SK-N-SH (cell line): ENCODE results near the gene S1PR3. TPM values are rescaled to one million over a fixed set of nuclear protein-coding genes. Genes with fewer than 3 reads are reported as not detected.

Experiments used
- CTCF ChIA-PET: fragments of 300-600, 350-600 bp; formaldehyde crosslinking; extraction: SDS; loops from one replicate; lab custom pipeline; 2021; lab: Yijun Ruan, JAX
- POLR2A ChIA-PET: fragments of 350-600 bp; sonication (Branson Sonifier 250); formaldehyde crosslinking; extraction: SDS; loops from one replicate; lab custom pipeline; 2020; ENCODE audit warnings: antibody characterized with exemption, inconsistent platforms; lab: Yijun Ruan, JAX
- DNase-seq: peaks from one replicate; pipeline ENCODE4 v3.0.0; 2012
- H2AFZ ChIP-seq: fragments of 200-600 bp; sonication (generic); 2 replicates; pipeline ENCODE4 v1.8.1; 2016; ENCODE audit warnings: antibody characterized with exemption, mild to moderate bottlenecking, low read depth
- H3F3A ChIP-seq: fragments of 200-600 bp; sonication (generic); replicated peaks from 2 replicates; pipeline ENCODE3; 2016; ENCODE audit warnings: antibody characterized with exemption, mild to moderate bottlenecking; ENCODE audit not compliant: insufficient read depth
- H3K27ac ChIP-seq, 2 experiments: fragments of 200-500 bp in 1 of 2; fragments of 200-600 bp in 1 of 2; sonication (Bioruptor generic) in 1 of 2; sonication (generic), shearing (Covaris generic) in 1 of 2; 2 replicates each; pipeline versions ENCODE4 v1.5.1 to v1.6.1; 2014 to 2016; ENCODE audit warnings: low read depth in 2 of 2, inconsistent platforms in 1 of 2, low read length in 1 of 2, mild to moderate bottlenecking in 1 of 2, mixed read lengths in 1 of 2
- H3K27me3 ChIP-seq: fragments of 200-600 bp; sonication (generic), shearing (Covaris generic); 2 replicates; pipeline ENCODE4 v1.6.1; 2016; ENCODE audit warnings: mixed run types; ENCODE audit not compliant: insufficient read depth
- H3K36me3 ChIP-seq, 2 experiments: fragments of 200-500 bp in 1 of 2; fragments of 200-600 bp in 1 of 2; sonication (Bioruptor generic) in 1 of 2; sonication (generic) in 1 of 2; replicated peaks in 1 of 2; 2 replicates each; pipeline versions ENCODE3 to v1.5.1; 2014 to 2016; ENCODE audit warnings: low read length in 1 of 2, mild to moderate bottlenecking in 1 of 2; ENCODE audit not compliant: insufficient read depth in 2 of 2, control insufficient read depth in 1 of 2
- H3K4me1 ChIP-seq, 2 experiments: fragments of 200-500 bp in 1 of 2; fragments of 200-600 bp in 1 of 2; sonication (Bioruptor generic) in 1 of 2; sonication (generic), shearing (Covaris generic) in 1 of 2; 2 replicates each; pipeline versions ENCODE4 v1.5.1 to v1.6.1; 2014 to 2016; ENCODE audit warnings: low read depth in 1 of 2, low read length in 1 of 2, mixed run types in 1 of 2; ENCODE audit not compliant: insufficient read depth in 2 of 2, control insufficient read depth in 1 of 2
- H3K4me2 ChIP-seq: fragments of 200-600 bp; sonication (generic), shearing (Covaris generic); 2 replicates; pipeline ENCODE4 v1.6.1; 2017; ENCODE audit warnings: mixed run types
- H3K4me3 ChIP-seq, 2 experiments: fragments of 200-500 bp in 1 of 2; fragments of 200-600 bp in 1 of 2; sonication (Bioruptor generic) in 1 of 2; sonication (generic), shearing (Covaris generic) in 1 of 2; 2 replicates each; pipeline versions ENCODE4 v1.5.1 to v1.8.1; 2014 to 2016; ENCODE audit warnings: low read depth in 2 of 2, inconsistent platforms in 1 of 2, low read length in 1 of 2, mild to moderate bottlenecking in 1 of 2, mixed read lengths in 1 of 2, moderate library complexity in 1 of 2
- H3K79me2 ChIP-seq: fragments of 200-600 bp; sonication (generic); 2 replicates; pipeline ENCODE4 v1.8.1; 2017; ENCODE audit warnings: mild to moderate bottlenecking; ENCODE audit not compliant: insufficient read depth
- H3K9ac ChIP-seq: fragments of 200-600 bp; sonication (generic); 2 replicates; pipeline ENCODE4 v1.6.1; 2017; ENCODE audit warnings: mixed run types
- H3K9me2 ChIP-seq: fragments of 200-600 bp; sonication (generic); 2 replicates; pipeline ENCODE4 v1.6.1; 2017; ENCODE audit warnings: mixed run types
- H3K9me3 ChIP-seq: fragments of 200-600 bp; sonication (generic); 2 replicates; pipeline ENCODE4 v1.6.1; 2017; ENCODE audit warnings: mixed run types, mild to moderate bottlenecking, moderate library complexity
- H4K20me1 ChIP-seq: fragments of 200-600 bp; sonication (generic); 2 replicates; pipeline ENCODE4 v1.6.1; 2017; ENCODE audit warnings: mild to moderate bottlenecking, mixed run types; ENCODE audit not compliant: insufficient read depth
- EZH2phosphoT487 ChIP-seq: fragments of 200-600 bp; sonication (generic); IDR thresholded peaks from 2 replicates; pipeline ENCODE4 v1.6.1; 2017; ENCODE audit warnings: low read depth, mixed run types, mild to moderate bottlenecking, antibody characterized with exemption, moderate library complexity, borderline replicate concordance
- FOXM1 ChIP-seq: IDR thresholded peaks from 2 replicates; pipeline ENCODE4 v1.4.0; 2012; ENCODE audit warnings: low read depth, mild to moderate bottlenecking
- GABPA ChIP-seq: IDR thresholded peaks from 2 replicates; pipeline ENCODE4 v1.4.0; 2012; ENCODE audit warnings: low read depth, mild to moderate bottlenecking
- JUND ChIP-seq: IDR thresholded peaks from 2 replicates; pipeline ENCODE4 v1.4.0; 2012
- MEF2A ChIP-seq: IDR thresholded peaks from 2 replicates; pipeline ENCODE4 v1.4.0; 2012; ENCODE audit warnings: low read depth, borderline replicate concordance
- MXI1 ChIP-seq: IDR thresholded peaks from 2 replicates; pipeline ENCODE4 v1.6.1; 2012; ENCODE audit warnings: mild to moderate bottlenecking, low read depth, low read length, improper control_type of control experiment
- POLR2AphosphoS5 ChIP-seq: IDR thresholded peaks from 2 replicates; pipeline ENCODE4 v1.6.1; 2012; ENCODE audit warnings: low read depth, low read length
- RAD21 ChIP-seq: IDR thresholded peaks from 2 replicates; pipeline ENCODE4 v1.6.1; 2012; ENCODE audit warnings: mild to moderate bottlenecking, low read length
- RFX5 ChIP-seq: IDR thresholded peaks from 2 replicates; pipeline ENCODE4 v1.6.1; 2012; ENCODE audit warnings: mild to moderate bottlenecking, improper control_type of control experiment, low read length
- RXRA ChIP-seq: IDR thresholded peaks from 2 replicates; pipeline ENCODE4 v1.4.0; 2012; ENCODE audit warnings: low read depth, mild to moderate bottlenecking, borderline replicate concordance
- SIN3A ChIP-seq: IDR thresholded peaks from 2 replicates; pipeline ENCODE4 v1.6.1; 2012; ENCODE audit warnings: low read depth, mild to moderate bottlenecking, low read length, moderate library complexity, borderline replicate concordance
- SMC3 ChIP-seq: IDR thresholded peaks from 2 replicates; pipeline ENCODE4 v1.6.1; 2012; ENCODE audit warnings: low read depth, low read length, improper control_type of control experiment
- TEAD4 ChIP-seq: IDR thresholded peaks from 2 replicates; pipeline ENCODE4 v1.4.0; 2012; ENCODE audit warnings: mild to moderate bottlenecking, borderline replicate concordance; ENCODE audit not compliant: insufficient read depth
- YY1 ChIP-seq: IDR thresholded peaks from 2 replicates; pipeline ENCODE4 v1.4.0; 2012; ENCODE audit warnings: low read depth, mild to moderate bottlenecking
- WGBS: methylation state at CpG from one replicate; pipeline ENCODE4 v1.1.6; 2017; ENCODE audit warnings: low lambda C conversion rate; 5-methylcytosine and 5-hydroxymethylcytosine counted together
- polyA plus RNA-seq, 3 experiments: library from polyadenylated mRNA; depleted of rRNA; stranded (reverse); fragments of >200 nt; gene quantifications; 2 replicates each; pipeline ENCODE4 v1.2.3, GENCODE V29; 2012
- TF ChIP-seq, protein P1 (sequence below): IDR thresholded peaks from 2 replicates; pipeline ENCODE4 v1.4.0; 2012; ENCODE audit warnings: low read depth, borderline replicate concordance
- TF ChIP-seq, protein P2 (sequence below): fragments of 200-600 bp; sonication (generic); IDR thresholded peaks from 2 replicates; pipeline ENCODE4 v1.6.1; 2017; ENCODE audit warnings: antibody characterized with exemption, mild to moderate bottlenecking, moderate library complexity
- TF ChIP-seq, protein P3 (sequence below): IDR thresholded peaks from 2 replicates; pipeline ENCODE4 v1.4.0; 2012; ENCODE audit warnings: low read depth

The S1PR3 gene
- polyA plus RNA-seq, 1 of the 3 experiments (the other 2 are of a cell fraction): 2.5 TPM

DNA sequence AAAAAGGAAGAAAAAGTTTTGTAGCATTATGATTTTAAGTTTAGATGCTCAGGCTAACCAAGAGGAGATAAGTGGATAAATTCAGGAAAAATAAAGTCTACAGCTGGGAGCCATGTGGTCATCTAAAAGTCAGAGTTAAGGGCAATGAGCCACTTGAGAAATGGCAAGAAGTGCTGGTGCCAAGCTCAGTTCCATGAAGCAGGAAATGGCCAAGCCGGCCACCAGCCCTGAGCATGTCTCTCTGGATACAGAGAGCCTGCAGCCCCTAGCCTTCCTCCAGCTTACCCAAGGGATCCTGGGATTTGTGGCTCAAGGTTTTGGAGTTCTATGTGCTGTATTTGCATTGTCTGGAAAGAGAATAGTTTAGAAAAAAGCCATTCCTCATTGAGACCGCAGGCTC, 12.2 kb upstream of the S1PR3 start:
- no peaks in the 10 kb centered on the region; the same call in 1 of the 2 replicates for H3K27me3 ChIP-seq
- no peak for DNase-seq
- WGBS: 89% methylated on average over 2 of the region's 2 CpGs
- no peak overlapping the region for H3K4me2 ChIP-seq
- H3K4me3 ChIP-seq: no peak overlapping the region
- no peak overlapping the region for H3K9ac ChIP-seq
- peaks cover 3% of the 10 kb centered on the region for H3F3A ChIP-seq
- no peak overlapping the region for H2AFZ ChIP-seq
- H3K9me2 ChIP-seq: no peaks in the 10 kb centered on the region
- H4K20me1 ChIP-seq: no peaks in the 10 kb centered on the region
- H3K36me3 ChIP-seq: no peaks in the 10 kb centered on the region
- H3K9me3 ChIP-seq: no peaks in the 10 kb centered on the region
- no peaks in the 10 kb centered on the region; a peak in 1 of 4 replicates for H3K4me1 ChIP-seq
- POLR2A ChIA-PET: no interaction called here
- no peak for TF ChIP-seq EZH2phosphoT487
- TF ChIP-seq JUND: no peak
- no peak for TF ChIP-seq MEF2A
- TF ChIP-seq, protein P1, sequence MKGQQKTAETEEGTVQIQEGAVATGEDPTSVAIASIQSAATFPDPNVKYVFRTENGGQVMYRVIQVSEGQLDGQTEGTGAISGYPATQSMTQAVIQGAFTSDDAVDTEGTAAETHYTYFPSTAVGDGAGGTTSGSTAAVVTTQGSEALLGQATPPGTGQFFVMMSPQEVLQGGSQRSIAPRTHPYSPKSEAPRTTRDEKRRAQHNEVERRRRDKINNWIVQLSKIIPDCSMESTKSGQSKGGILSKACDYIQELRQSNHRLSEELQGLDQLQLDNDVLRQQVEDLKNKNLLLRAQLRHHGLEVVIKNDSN: no peak
- TF ChIP-seq YY1: no peak
- no peak for TF ChIP-seq RXRA
- no peak for TF ChIP-seq GABPA
- TF ChIP-seq SMC3: no peak
- no peak for TF ChIP-seq RFX5
- TF ChIP-seq MXI1: no peak
- TF ChIP-seq, protein P2, sequence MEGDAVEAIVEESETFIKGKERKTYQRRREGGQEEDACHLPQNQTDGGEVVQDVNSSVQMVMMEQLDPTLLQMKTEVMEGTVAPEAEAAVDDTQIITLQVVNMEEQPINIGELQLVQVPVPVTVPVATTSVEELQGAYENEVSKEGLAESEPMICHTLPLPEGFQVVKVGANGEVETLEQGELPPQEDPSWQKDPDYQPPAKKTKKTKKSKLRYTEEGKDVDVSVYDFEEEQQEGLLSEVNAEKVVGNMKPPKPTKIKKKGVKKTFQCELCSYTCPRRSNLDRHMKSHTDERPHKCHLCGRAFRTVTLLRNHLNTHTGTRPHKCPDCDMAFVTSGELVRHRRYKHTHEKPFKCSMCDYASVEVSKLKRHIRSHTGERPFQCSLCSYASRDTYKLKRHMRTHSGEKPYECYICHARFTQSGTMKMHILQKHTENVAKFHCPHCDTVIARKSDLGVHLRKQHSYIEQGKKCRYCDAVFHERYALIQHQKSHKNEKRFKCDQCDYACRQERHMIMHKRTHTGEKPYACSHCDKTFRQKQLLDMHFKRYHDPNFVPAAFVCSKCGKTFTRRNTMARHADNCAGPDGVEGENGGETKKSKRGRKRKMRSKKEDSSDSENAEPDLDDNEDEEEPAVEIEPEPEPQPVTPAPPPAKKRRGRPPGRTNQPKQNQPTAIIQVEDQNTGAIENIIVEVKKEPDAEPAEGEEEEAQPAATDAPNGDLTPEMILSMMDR: no peak
- no peak for TF ChIP-seq TEAD4
- TF ChIP-seq POLR2AphosphoS5: no peak
- TF ChIP-seq RAD21: no peak
- TF ChIP-seq FOXM1: no peak
- no peaks in the 10 kb centered on the region for H3K79me2 ChIP-seq
- no peak overlapping the region for H3K27ac ChIP-seq
- CTCF ChIA-PET: no interaction called here

DNA sequence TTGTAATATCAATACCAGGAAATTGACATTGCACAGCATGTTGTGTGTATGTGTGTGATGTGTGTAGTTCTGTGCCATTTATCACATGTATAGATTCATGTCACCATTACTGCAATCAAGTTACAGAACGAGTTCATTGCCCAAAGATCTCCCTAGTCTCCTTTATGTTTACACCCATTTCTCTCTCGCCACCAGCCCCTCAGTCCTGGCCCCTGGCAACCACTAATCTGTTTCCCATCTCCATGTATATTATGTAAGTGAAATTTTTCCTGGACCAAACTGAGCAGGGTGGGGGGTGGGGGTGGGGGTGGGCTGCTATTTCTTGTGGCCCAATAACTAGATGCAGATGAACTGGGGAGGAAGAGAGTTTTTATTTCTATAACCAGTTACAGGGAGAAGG, 11.5 kb upstream of the S1PR3 start:
- H3K27me3 ChIP-seq: no peaks in the 10 kb centered on the region; the same call in 1 of the 2 replicates
- POLR2A ChIA-PET: no interaction called here
- CTCF ChIA-PET: no interaction called here

More for the DNA sequence above, 11.5 kb upstream of the S1PR3 start:
- H3K4me3 ChIP-seq: no peak overlapping the region
- peaks cover 3% of the 10 kb centered on the region for H3F3A ChIP-seq
- no peak overlapping the region for H3K9ac ChIP-seq
- DNase-seq: no peak
- no peaks in the 10 kb centered on the region for H3K9me2 ChIP-seq
- no peak overlapping the region for H3K4me2 ChIP-seq
- no peaks in the 10 kb centered on the region for H3K36me3 ChIP-seq
- TF ChIP-seq SIN3A (no peak), RXRA (no peak), MEF2A (no peak)
- TF ChIP-seq, protein P3, sequence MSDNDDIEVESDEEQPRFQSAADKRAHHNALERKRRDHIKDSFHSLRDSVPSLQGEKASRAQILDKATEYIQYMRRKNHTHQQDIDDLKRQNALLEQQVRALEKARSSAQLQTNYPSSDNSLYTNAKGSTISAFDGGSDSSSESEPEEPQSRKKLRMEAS: no peak
- TF ChIP-seq, all 33 proteins: peak for 0
- Histone ChIP-seq H2AFZ (no peak overlapping the region), H3K27ac (no peak overlapping the region), H3K79me2 (no peaks in the 10 kb centered on the region), H3K9me3 (no peaks in the 10 kb centered on the region), H4K20me1 (no peaks in the 10 kb centered on the region), H3K4me1 (no peaks in the 10 kb centered on the region; a peak in 1 of 4 replicates)
- WGBS: 55% methylated on average over 2 of the region's 2 CpGs
